Lower leg skin (tissue), 4 donors: ENCODE data around the gene ZNF484. TPM values are rescaled to one million over a fixed set of nuclear protein-coding genes. Genes with fewer than 3 reads are reported as not detected.
"Not testable (repeated sequence)": the region's sequence is repeated elsewhere in the genome, so short reads cannot be mapped to it uniquely, and the experiment has no call there.

Experiments used
- DNase-seq, 2 donors: peaks; one replicate each; pipeline ENCODE4 v3.0.0-alpha.2; 2019; ENCODE audit warnings: low spot score in 2 of 2
- H3K4me3 ChIP-seq: fragments of 200-600 bp; sonication (generic); 2 replicates; pipeline ENCODE4 v1.5.1; 2017; ENCODE audit warnings: mild to moderate bottlenecking, low read depth; ENCODE audit not compliant: poor library complexity, severe bottlenecking
- CTCF ChIP-seq, 3 donors: fragments of 450-650 bp; IDR thresholded peaks; one replicate each; pipeline ENCODE4 v1.5.1; 2016; ENCODE audit warnings: antibody characterized with exemption in 3 of 3, mild to moderate bottlenecking in 3 of 3, moderate library complexity in 2 of 3
- POLR2A ChIP-seq, 2 donors: fragments of 450-650 bp; IDR thresholded peaks; one replicate each; pipeline ENCODE4 v1.6.1; 2016 to 2017; ENCODE audit warnings: antibody characterized with exemption in 2 of 2, mild to moderate bottlenecking in 1 of 2, moderate library complexity in 1 of 2
- WGBS, 2 donors: methylation state at CpG; one replicate each; pipeline ENCODE4 v1.1.5; 2018; 5-methylcytosine and 5-hydroxymethylcytosine counted together
- intact Hi-C: fragments of 100-400 bp; cut with DNase I; formaldehyde crosslinking; loops from one replicate; pipeline ENCODE4 v1.15.0; 2023; ENCODE audit warnings: low total_unique reads
- total RNA-seq, 4 donors: library from RNA; depleted of rRNA; stranded (reverse); fragments of >200 nt; gene quantifications; one replicate each; pipeline ENCODE4 v1.1.0, GENCODE V29; 2016

The ZNF484 gene
- total RNA-seq, 4 donors from 2014 or later = 4.4 to 8.9 (median 5.0) TPM

GRCh38 chr9:92808726-92809451 is 68.9 kb downstream of the ZNF484 start:
- no peak for TF ChIP-seq POLR2A (IDR thresholded peaks at IDR 0.05)
- TF ChIP-seq CTCF (IDR thresholded peaks at IDR 0.05) = no peak

GRCh38 chr9:92807757-92808725 is 69.8 kb downstream of the ZNF484 start:
- intact Hi-C loops = loop anchor here (10.0 kb wide), 1 partner anchor 663 kb away; no protein-coding TSS in a partner anchor
- 2 to 3% methylated on average over 23 to 55 of the region's 76 CpGs for WGBS, 2 donors
- no peak for DNase-seq
- TF ChIP-seq POLR2A (IDR thresholded peaks at IDR 0.05) (no peak), CTCF (IDR thresholded peaks at IDR 0.05) (no peak)
- H3K4me3 ChIP-seq = no peak overlapping the region

More at GRCh38 chr9:92808726-92809451, 68.9 kb downstream of the ZNF484 start:
- WGBS, 2 donors = 2 to 3% methylated on average over 20 to 56 of the region's 60 CpGs
- peak in 1 of 2 donors; percentile 93 for DNase-seq
- H3K4me3 ChIP-seq = no peak overlapping the region
- intact Hi-C loops = loop anchor here (10.0 kb wide), 1 partner anchor 664 kb away; no protein-coding TSS in a partner anchor

- 11 to 12% methylated on average over 37 to 42 of the region's 44 CpGs for WGBS, 2 donors
- H3K4me3 ChIP-seq = no peak overlapping the region
- TF ChIP-seq POLR2A (IDR thresholded peaks at IDR 0.05) (no peak), CTCF (IDR thresholded peaks at IDR 0.05) (no peak)
- intact Hi-C loops = loop anchor here (10.0 kb wide), 1 partner anchor 662 kb away; no protein-coding TSS in a partner anchor
- DNase-seq = no peak
These were observed 70.6 kb downstream of the ZNF484 start for GRCh38 chr9:92807031-92807756.

- WGBS, 2 donors = 76 to 90% methylated on average over 6 of the region's 6 CpGs
- TF ChIP-seq CTCF (IDR thresholded peaks at IDR 0.05) = no peak
- no peak for TF ChIP-seq POLR2A (IDR thresholded peaks at IDR 0.05)
- H3K4me3 ChIP-seq = no peak overlapping the region
- intact Hi-C loops = loop anchor here (10.0 kb wide), 1 partner anchor 660 kb away; no protein-coding TSS in a partner anchor
- DNase-seq = no peak
These were observed 73.1 kb downstream of the ZNF484 start for GRCh38 chr9:92804727-92805126.

GRCh38 chr9:92798358-92798757 is 79.5 kb downstream of the ZNF484 start:
- intact Hi-C loops = no loop called here

GRCh38 chr9:92796337-92796804 is 81.5 kb downstream of the ZNF484 start:
- 63 to 72% methylated on average over 9 of the region's 9 CpGs for WGBS, 2 donors
- intact Hi-C loops, DNase-seq, H3K4me3 ChIP-seq: not testable (repeated sequence)

More at GRCh38 chr9:92798358-92798757, 79.5 kb downstream of the ZNF484 start:
- TF ChIP-seq POLR2A (IDR thresholded peaks at IDR 0.05) (no peak), CTCF (IDR thresholded peaks at IDR 0.05) (no peak)
- DNase-seq = no peak
- H3K4me3 ChIP-seq = no peak overlapping the region
- WGBS, 2 donors = 61 to 72% methylated on average over 11 of the region's 11 CpGs
